Measurements from ENCODE around the gene RPS6KA4.

The RPS6KA4 gene

GRCh38 chr11:64384028-64384737 lies 25.2 kb downstream of the RPS6KA4 start:
- in situ Hi-C loops (cut with HindIII; ENCODE audit: low sequenced_read_pairs): no loop called here

- in situ Hi-C loops (cut with HindIII; ENCODE audit: low sequenced_read_pairs): no loop called here
These were observed 26.3 kb downstream of the RPS6KA4 start for GRCh38 chr11:64384981-64385944.

DNA sequence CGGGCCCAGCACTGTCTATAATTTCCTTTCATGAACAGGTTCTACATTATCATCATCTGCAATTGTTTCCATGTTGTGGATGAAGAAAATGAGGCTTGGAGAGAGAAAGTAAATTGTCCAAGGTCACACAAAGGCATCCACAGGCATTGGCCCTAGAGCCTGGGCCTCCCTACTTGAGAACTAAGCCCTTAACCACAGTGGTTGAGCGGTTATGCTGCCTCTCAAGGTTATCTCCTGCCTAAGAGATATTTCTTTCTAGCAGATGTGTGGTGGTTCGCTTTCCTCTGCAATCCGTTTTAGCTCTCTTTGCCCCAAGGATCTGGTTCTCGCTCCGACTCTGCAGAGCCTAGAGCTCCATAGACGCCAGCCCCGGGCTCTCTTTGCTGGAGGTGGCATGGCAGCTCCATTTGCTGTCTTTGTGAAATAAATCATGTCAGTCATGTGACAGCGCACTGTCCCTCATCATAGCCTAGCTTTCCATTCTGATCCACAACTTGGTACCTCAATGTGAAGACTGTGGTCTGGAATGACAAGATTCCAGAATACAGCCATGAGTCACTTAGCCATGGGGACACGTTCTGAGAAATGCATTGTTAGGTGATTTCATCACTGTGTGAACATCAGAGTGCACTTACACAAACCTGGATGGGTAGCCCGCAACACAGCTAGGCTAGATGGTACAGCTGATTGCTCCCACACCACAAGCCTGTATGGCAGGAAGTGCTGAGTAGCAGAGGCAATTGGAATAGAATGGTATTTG lies 27.2 kb downstream of the RPS6KA4 start:
- in situ Hi-C loops (cut with HindIII; ENCODE audit: low sequenced_read_pairs): no loop called here

DNA sequence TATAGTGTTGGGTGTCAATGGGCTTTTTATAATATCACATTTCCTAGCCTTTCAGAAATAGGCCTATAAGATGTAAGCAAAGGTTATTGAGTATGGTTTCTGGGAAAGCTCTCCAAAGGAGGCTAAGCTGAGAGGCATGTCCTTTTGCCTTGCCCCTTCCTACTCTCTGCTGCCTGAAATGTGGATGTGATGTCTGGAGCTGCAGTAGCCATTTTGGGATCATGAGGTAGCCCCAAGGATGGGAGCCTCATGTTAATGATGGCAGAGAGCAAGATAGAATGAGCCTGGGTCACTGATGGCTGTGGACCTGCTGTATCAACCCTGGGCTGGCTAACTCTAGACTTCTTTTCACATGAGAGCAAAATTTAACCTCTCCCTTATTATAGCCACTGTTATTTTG lies 29.0 kb downstream of the RPS6KA4 start:
- in situ Hi-C loops (cut with HindIII; ENCODE audit: low sequenced_read_pairs): no loop called here

GRCh38 chr11:64388894-64389293 lies 29.9 kb downstream of the RPS6KA4 start:
- in situ Hi-C loops (cut with HindIII; ENCODE audit: low sequenced_read_pairs): no loop called here

DNA sequence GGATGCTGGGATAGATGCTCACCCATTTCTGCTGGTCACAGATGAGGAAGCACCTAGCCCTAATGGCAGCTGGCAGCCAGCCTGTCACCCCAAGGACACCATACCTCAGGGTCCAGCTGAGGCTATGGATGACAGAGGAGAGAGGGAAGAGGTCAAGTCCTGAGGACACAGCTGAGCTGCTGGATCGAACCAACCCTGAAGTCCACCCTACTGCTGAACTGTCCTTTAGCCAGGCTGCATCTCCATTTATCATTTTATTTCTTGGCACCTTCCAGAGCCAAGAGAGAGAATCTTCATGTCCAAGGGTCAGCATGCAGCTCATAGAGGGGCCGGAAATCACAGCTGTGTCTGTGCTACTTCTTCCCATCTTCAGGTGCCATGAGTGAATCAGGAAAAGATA lies 30.9 kb downstream of the RPS6KA4 start:
- in situ Hi-C loops (cut with HindIII; ENCODE audit: low sequenced_read_pairs): no loop called here

- in situ Hi-C loops (cut with HindIII; ENCODE audit: low sequenced_read_pairs): no loop called here
These were observed 31.6 kb downstream of the RPS6KA4 start for GRCh38 chr11:64390558-64390957.

DNA sequence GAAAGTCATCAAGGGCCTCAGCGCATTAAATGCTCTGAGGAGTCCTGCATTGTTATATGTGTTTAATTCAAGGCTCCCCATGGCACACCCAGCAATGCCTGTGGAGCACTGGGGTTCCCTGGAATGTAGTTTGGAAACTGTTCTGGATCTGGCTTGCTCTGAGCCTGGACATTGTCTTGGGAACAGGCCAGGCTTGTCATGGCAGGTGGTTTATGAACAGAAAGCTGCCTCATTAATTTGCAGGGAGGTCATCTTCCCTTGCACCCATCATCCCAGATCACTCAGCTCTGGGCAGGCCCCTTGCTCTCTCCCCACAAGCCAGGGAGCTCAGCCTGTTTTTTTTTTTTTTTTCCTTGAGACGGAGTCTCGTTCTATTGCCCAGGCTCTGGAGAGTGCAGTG lies 32.9 kb downstream of the RPS6KA4 start:
- in situ Hi-C loops (cut with HindIII; ENCODE audit: low sequenced_read_pairs): no loop called here

DNA sequence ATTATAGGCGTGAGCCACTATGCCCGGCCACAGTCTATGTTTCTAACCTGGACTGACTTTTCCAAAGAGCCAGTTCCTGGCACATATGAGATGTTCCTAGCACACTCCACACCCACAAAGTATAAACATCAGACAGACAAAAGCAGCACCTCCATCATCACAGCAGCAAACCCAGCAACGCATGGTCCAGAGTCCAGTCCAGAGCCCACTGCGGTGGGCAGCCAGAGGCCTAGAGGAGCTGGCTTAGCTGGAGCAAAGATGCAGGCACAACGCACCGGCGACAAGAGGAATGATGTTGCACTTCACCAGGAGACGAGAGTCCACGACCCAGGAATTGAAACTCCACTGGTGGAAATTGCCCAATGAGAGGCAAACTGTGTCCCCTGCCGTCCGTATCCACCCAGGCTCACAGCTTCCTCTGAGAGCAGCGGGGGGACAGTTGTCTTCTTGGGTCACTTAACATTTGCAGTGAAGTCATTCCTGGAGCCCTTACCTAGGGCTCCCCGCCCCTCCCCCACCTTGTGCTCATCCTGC lies 36.6 kb downstream of the RPS6KA4 start:
- in situ Hi-C loops (cut with HindIII; ENCODE audit: low sequenced_read_pairs): no loop called here

DNA sequence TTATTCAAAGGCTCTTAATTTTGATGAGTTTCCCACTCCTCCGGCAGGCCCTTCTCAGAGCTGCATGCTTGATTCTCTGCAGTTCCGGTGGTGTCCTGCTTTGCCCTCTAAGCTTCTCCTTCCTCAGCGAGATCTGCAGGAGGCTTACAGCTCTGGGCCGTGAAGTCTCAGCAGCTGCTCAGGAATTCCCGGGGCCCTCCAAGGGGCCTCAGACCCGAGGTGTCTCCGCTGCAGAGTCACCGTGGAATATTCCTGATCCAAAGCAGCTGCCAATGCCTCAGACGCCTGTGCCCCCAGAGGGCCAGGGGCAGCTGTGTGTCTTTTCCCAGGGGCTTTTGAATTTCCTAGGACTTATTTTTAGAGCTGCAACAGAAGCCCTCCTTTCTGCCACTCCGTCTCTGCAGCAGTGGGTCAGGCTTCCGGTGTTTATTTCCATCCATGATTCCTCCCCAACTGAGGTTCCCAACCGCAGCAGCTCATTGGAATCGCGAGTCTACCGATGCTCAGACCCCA lies 37.2 kb downstream of the RPS6KA4 start:
- in situ Hi-C loops (cut with HindIII; ENCODE audit: low sequenced_read_pairs): no loop called here

DNA sequence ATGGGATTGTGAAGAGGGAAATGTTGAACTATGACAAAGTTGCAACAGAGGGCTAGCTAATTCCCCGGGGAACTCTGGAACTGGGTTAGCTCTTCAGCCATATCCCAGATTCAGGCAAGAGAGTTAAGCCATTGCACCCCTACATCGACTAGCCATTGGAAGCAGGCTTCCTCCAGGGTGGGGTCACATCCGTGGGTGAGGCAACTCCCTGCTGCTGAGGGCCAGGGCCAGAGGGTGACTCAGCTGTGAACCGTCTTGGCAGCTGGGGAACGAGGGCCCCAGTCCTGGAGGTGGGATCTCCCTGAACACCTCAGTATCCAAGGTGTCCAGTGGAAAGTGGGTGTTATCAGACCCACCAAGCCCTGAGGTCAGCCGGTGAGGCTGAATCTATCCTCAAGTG lies 41.1 kb downstream of the RPS6KA4 start:
- in situ Hi-C loops (cut with HindIII; ENCODE audit: low sequenced_read_pairs): no loop called here

GRCh38 chr11:64400667-64401066 lies 41.7 kb downstream of the RPS6KA4 start:
- in situ Hi-C loops (cut with HindIII; ENCODE audit: low sequenced_read_pairs): no loop called here

DNA sequence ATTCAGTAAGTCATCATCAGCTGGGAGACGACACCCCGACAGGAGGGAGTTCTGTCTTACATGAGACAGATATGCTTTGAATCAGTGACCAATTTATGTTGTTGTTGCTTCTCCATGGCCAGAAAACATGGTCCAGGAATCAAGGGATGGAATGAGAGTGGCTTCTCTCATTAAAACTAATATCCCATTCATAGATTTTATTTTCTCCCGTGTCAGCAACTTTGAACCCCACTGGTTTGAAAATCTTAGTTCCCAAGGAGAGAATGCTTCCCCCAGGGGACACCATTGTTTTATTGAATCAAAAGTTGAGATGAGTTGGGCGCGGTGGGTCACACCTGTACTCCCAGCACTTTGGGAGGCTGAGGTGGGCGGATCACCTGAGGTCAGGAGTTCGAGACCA lies 42.8 kb downstream of the RPS6KA4 start:
- in situ Hi-C loops (cut with HindIII; ENCODE audit: low sequenced_read_pairs): no loop called here

GRCh38 chr11:64403106-64403505 lies 44.1 kb downstream of the RPS6KA4 start:
- in situ Hi-C loops (cut with HindIII; ENCODE audit: low sequenced_read_pairs): no loop called here

- in situ Hi-C loops (cut with HindIII; ENCODE audit: low sequenced_read_pairs): no loop called here
These were observed 47.4 kb downstream of the RPS6KA4 start for GRCh38 chr11:64406221-64406946.

DNA sequence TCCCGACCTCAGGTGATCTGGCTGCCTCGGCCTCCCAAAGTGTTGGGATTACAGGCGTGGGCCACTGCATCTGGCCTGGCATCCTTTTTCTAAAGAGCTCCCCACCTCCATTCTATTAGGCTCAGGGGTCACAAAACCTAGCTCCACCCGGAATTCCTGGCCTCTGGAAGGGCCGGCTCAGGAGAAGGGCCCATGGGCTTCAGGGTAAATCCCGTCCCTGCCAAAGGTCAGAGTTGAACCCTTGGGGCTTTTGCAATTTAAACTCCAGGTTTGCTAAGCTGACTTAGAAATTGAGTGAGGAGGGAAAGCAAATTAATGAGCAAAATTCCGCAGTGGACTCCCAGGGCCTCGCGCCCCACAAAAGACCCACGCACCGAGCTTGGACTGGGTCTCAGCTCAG lies 48.3 kb downstream of the RPS6KA4 start:
- in situ Hi-C loops (cut with HindIII; ENCODE audit: low sequenced_read_pairs): no loop called here

DNA sequence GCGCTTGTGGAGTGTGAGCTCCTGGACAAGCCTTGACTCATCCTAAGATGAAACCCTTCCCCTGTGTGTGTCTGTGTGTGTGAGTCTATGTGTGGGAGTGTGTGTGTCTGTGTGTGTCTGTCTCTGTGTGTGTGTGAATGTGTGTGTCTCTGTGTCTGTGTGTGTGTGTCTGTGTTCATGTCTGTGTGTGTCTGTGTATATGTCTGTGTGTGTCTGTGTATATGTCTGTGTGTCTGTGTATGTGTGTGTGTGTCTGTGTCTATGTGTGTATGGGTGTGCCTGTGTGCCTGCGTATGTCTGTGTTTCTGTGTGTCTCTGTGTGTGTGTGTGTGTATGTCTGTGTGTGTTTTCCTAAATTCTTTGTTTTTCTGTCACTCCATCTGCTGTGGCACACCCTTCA lies 48.7 kb downstream of the RPS6KA4 start:
- in situ Hi-C loops (cut with HindIII; ENCODE audit: low sequenced_read_pairs): no loop called here

- in situ Hi-C loops (cut with HindIII; ENCODE audit: low sequenced_read_pairs): no loop called here
These were observed 50.3 kb downstream of the RPS6KA4 start for GRCh38 chr11:64409278-64409677.

- in situ Hi-C loops (cut with HindIII; ENCODE audit: low sequenced_read_pairs): no loop called here
These were observed 50.9 kb downstream of the RPS6KA4 start for GRCh38 chr11:64409707-64410403.

DNA sequence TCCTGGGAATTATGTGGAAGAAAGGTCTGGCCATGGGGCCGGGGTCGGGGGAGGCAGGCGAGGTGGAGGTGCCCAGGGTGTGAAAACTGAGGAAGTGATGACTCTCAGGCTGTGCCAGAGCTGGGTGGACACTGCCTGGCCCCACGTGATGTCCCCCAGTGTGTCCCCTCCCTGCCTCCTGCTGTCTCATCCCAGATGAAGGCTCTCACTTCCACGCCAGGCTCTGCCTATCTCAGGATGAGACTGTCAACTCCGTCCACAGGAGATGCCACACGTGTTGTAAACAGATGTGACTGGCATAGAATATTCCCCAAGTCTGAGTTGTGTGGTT lies 51.4 kb downstream of the RPS6KA4 start:
- in situ Hi-C loops (cut with HindIII; ENCODE audit: low sequenced_read_pairs): no loop called here

Data from endothelial cell of hepatic sinusoid (primary cell).